AG04450 (cell line): Measurements from ENCODE around the gene ZNF592. TPM values are rescaled to one million over a fixed set of nuclear protein-coding genes. Genes with fewer than 3 reads are reported as not detected.

Experiments used
- CTCF ChIA-PET: fragments of 300-600, 350-600 bp; formaldehyde crosslinking; extraction: SDS; loops from one replicate; lab custom pipeline; 2022; ENCODE audit warnings: antibody characterized with exemption, inconsistent platforms; lab: Charles Lee
- POLR2A ChIA-PET: fragments of 350-600 bp; formaldehyde crosslinking; extraction: SDS; loops from one replicate; lab custom pipeline; 2021; ENCODE audit warnings: antibody characterized with exemption, inconsistent platforms; lab: Yijun Ruan, JAX
- DNase-seq: peaks from one replicate; pipeline ENCODE4 v3.0.0-alpha.2; 2011; ENCODE audit warnings: low read depth, low spot score
- H3K27ac ChIP-seq: one replicate; pipeline ENCODE4 v1.5.1; 2012; ENCODE audit warnings: low read depth, low read length, control low read depth
- H3K27me3 ChIP-seq: one replicate; pipeline ENCODE4 v1.6.0; 2012; ENCODE audit warnings: low read length; ENCODE audit not compliant: control insufficient read depth, insufficient read depth
- H3K4me3 ChIP-seq: 2 replicates; pipeline ENCODE4 v1.5.1; 2011; ENCODE audit warnings: mild to moderate bottlenecking, low read depth, low read length, control low read depth
- H3K9me3 ChIP-seq: 2 replicates; pipeline ENCODE4 v1.5.1; 2012; ENCODE audit warnings: low read length; ENCODE audit not compliant: control insufficient read depth, insufficient read depth
- CTCF ChIP-seq: IDR thresholded peaks from 2 replicates; pipeline ENCODE4 v1.5.1; 2011; ENCODE audit warnings: low read depth, low read length, control low read depth, inconsistent platforms
- polyA plus RNA-seq: library from polyadenylated mRNA; depleted of rRNA; stranded (reverse); fragments of >200 nt; gene quantifications from 2 replicates; pipeline ENCODE4 v1.2.3, GENCODE V29; 2011

The ZNF592 gene
- polyA plus RNA-seq, 1 experiment = 6.2 TPM

GRCh38 chr15:84783493-84784251 lies 35.3 kb downstream of the ZNF592 start:
- DNase-seq = no peak
- Histone ChIP-seq H3K27me3 (no peaks in the 10 kb centered on the region), H3K9me3 (no peaks in the 10 kb centered on the region), H3K4me3 (no peak overlapping the region), H3K27ac (no peak overlapping the region)
- CTCF ChIA-PET = interaction anchor here (0.6 kb wide), 1 partner anchor 94 kb away, joined by 3 read pairs; no protein-coding TSS in a partner anchor
- POLR2A ChIA-PET = interaction anchor here (0.6 kb wide), 1 partner anchor 197 kb away, joined by 3 read pairs; no protein-coding TSS in a partner anchor
- TF ChIP-seq CTCF = no peak

- DNase-seq = no peak
- CTCF ChIA-PET = no interaction called here
- Histone ChIP-seq H3K4me3 (no peak overlapping the region), H3K27ac (no peak overlapping the region), H3K9me3 (no peaks in the 10 kb centered on the region), H3K27me3 (no peaks in the 10 kb centered on the region)
- POLR2A ChIA-PET = no interaction called here
- TF ChIP-seq CTCF = no peak
These were observed 35.9 kb downstream of the ZNF592 start for GRCh38 chr15:84784262-84784661.

- Histone ChIP-seq H3K4me3 (no peak overlapping the region), H3K27ac (no peak overlapping the region), H3K27me3 (no peaks in the 10 kb centered on the region), H3K9me3 (no peaks in the 10 kb centered on the region)
- ChIA-PET CTCF (no interaction called here), POLR2A (no interaction called here)
- no peak for DNase-seq
- no peak for TF ChIP-seq CTCF
These were observed 36.7 kb downstream of the ZNF592 start for GRCh38 chr15:84785053-84785452.

- H3K9me3 ChIP-seq = no peaks in the 10 kb centered on the region
- ChIA-PET POLR2A (no interaction called here), CTCF (no interaction called here)
- H3K4me3 ChIP-seq = no peak overlapping the region
- TF ChIP-seq CTCF = no peak
- DNase-seq = no peak
- no peak overlapping the region for H3K27ac ChIP-seq
- no peaks in the 10 kb centered on the region for H3K27me3 ChIP-seq
These were observed 40.1 kb downstream of the ZNF592 start for GRCh38 chr15:84788500-84788899.

GRCh38 chr15:84789762-84790161 lies 41.4 kb downstream of the ZNF592 start:
- no peak for TF ChIP-seq CTCF
- Histone ChIP-seq H3K27me3 (no peaks in the 10 kb centered on the region), H3K9me3 (no peaks in the 10 kb centered on the region), H3K4me3 (no peak overlapping the region), H3K27ac (no peak overlapping the region)
- ChIA-PET CTCF (no interaction called here), POLR2A (no interaction called here)
- DNase-seq = no peak
